Large intestine (tissue), 12 donors: ENCODE measurements around the gene INSC. TPM values are rescaled to one million over a fixed set of nuclear protein-coding genes. Genes with fewer than 3 reads are reported as not detected.
A peak's percentile ranks its signal among the peaks of the same experiment; 100 is the strongest.
"Not testable (repeated sequence)": the region's sequence is repeated elsewhere in the genome, so short reads cannot be mapped to it uniquely, and the experiment has no call there.

Experiments used
- DNase-seq, 2 donors: peaks; one replicate each; pipeline versions ENCODE4 v3.0.0 to v3.0.0-alpha.2; 2013
- H3K27ac ChIP-seq: one replicate; pipeline ENCODE4 v1.5.1; 2013; ENCODE audit warnings: low read length
- H3K27me3 ChIP-seq: 2 replicates; pipeline ENCODE4 v1.6.1; 2013; ENCODE audit warnings: low read length; ENCODE audit not compliant: control insufficient read depth, insufficient read depth
- H3K36me3 ChIP-seq: 2 replicates; pipeline ENCODE4 v1.6.1; 2013; ENCODE audit warnings: low read length; ENCODE audit not compliant: control insufficient read depth, insufficient read depth
- H3K4me1 ChIP-seq: one replicate; pipeline ENCODE4 v1.6.1; 2013; ENCODE audit warnings: low read length; ENCODE audit not compliant: control insufficient read depth, insufficient read depth
- H3K4me3 ChIP-seq: one replicate; pipeline ENCODE4 v1.5.1; 2013; ENCODE audit warnings: low read length
- H3K9me3 ChIP-seq: one replicate; pipeline ENCODE4 v1.6.1; 2013; ENCODE audit warnings: mild to moderate bottlenecking, low read depth, low read length, moderate library complexity; ENCODE audit not compliant: control insufficient read depth
- WGBS: methylation state at CpG from one replicate; pipeline ENCODE4 v1.1.5; 2013; ENCODE audit warnings: low lambda C conversion rate; ENCODE audit not compliant: insufficient coverage; 5-methylcytosine and 5-hydroxymethylcytosine counted together
- long read RNA-seq, 11 donors: transcript quantifications; one replicate each; lab custom pipeline, GENCODE V29; 2026
- polyA plus RNA-seq: library from polyadenylated mRNA; unstranded; fragments of 120-200 nt; gene quantifications from one replicate; pipeline ENCODE4 v1.2.1, GENCODE V29; 2013

INSC gene
- polyA plus RNA-seq, result 7.2 TPM
- long read RNA-seq, donor 1, partial matches to known transcripts, result 0 of 1 reads
- long read RNA-seq, donor 1, other reads (novel, unspliced or antisense), result 0 of 1 reads
- long read RNA-seq, donor 2, partial matches to known transcripts, result 6 of 6 reads
- long read RNA-seq, donor 2, other reads (novel, unspliced or antisense), result 0 of 6 reads
- long read RNA-seq, donor 3, result 0 reads
- long read RNA-seq, donor 4, result 0 reads
- long read RNA-seq, donor 5, result 0 reads
- long read RNA-seq, donor 6, result 0 reads
- long read RNA-seq, donor 7, result 0 reads
- long read RNA-seq, donor 8, partial matches to known transcripts, result 9 of 11 reads
- long read RNA-seq, donor 8, other reads (novel, unspliced or antisense), result 0 of 11 reads
- long read RNA-seq, donor 9, result 0 reads
- long read RNA-seq, donor 10, result 0 reads
- long read RNA-seq, donor 11, result 0 reads

GRCh38 chr11:15114501-15115475 is at the start of gene INSC:
TSS of gene INSC (plus strand) at chr11:15114923. CDS start at chr11:15149175, 34,252 bp downstream.
- peak in 1 of 2 donors; percentile 12 for DNase-seq
- WGBS, result no CpG with 5 or more reads among the region's 50 CpGs
- Histone ChIP-seq H3K9me3 (peaks cover 3% of the 10 kb centered on the region), H3K4me1 (no peaks in the 10 kb centered on the region), H3K27ac (no peak within 1 kb of the TSS), H3K36me3 (no peaks in the 10 kb centered on the region), H3K27me3 (peaks cover 40% of the 10 kb centered on the region), H3K4me3 (peak within 1 kb of the TSS; percentile 31)

GRCh38 chr11:15069751-15070150 is 45.0 kb upstream of the INSC start:
- no CpG with 5 or more reads among the region's 7 CpGs for WGBS
- H3K27ac ChIP-seq, result not testable (repeated sequence)

GRCh38 chr11:15071556-15072255 is 43.0 kb upstream of the INSC start:
- Histone ChIP-seq H3K4me3 (no peak overlapping the region), H3K4me1 (peaks cover 19% of the 10 kb centered on the region), H3K27ac (no peak overlapping the region), H3K27me3 (peaks cover 48% of the 10 kb centered on the region), H3K9me3 (peaks cover 9% of the 10 kb centered on the region), H3K36me3 (no peaks in the 10 kb centered on the region)
- no peak for DNase-seq
- WGBS, result 80% methylated on average over 1 of the region's 32 CpGs

More at GRCh38 chr11:15069751-15070150, 45.0 kb upstream of the INSC start:
- not testable (repeated sequence) for DNase-seq, H3K9me3 ChIP-seq, H3K4me3 ChIP-seq, H3K36me3 ChIP-seq
- Histone ChIP-seq H3K27me3 (peaks cover 38% of the 10 kb centered on the region), H3K4me1 (peaks cover 18% of the 10 kb centered on the region)

GRCh38 chr11:15072551-15073143 is 42.1 kb upstream of the INSC start:
- H3K27ac ChIP-seq, result no peak overlapping the region
- H3K4me1 ChIP-seq, result peaks cover 19% of the 10 kb centered on the region
- H3K9me3 ChIP-seq, result peaks cover 9% of the 10 kb centered on the region
- DNase-seq, result no peak
- WGBS, result no CpG with 5 or more reads among the region's 23 CpGs
- H3K36me3 ChIP-seq, result no peaks in the 10 kb centered on the region
- H3K4me3 ChIP-seq, result no peak overlapping the region
- H3K27me3 ChIP-seq, result peaks cover 55% of the 10 kb centered on the region

GRCh38 chr11:15073361-15074205 is 41.1 kb upstream of the INSC start, which contains the start of gene CALCB:
TSS of gene CALCB (plus strand) at chr11:15073593. CDS start at chr11:15074719, 1,126 bp downstream.
- peak in 1 of 2 donors; percentile 20 for DNase-seq
- Histone ChIP-seq H3K27ac (no peak within 1 kb of the TSS), H3K4me3 (peak within 1 kb of the TSS; percentile 16), H3K27me3 (peaks cover 55% of the 10 kb centered on the region), H3K36me3 (no peaks in the 10 kb centered on the region), H3K9me3 (peaks cover 9% of the 10 kb centered on the region), H3K4me1 (peaks cover 19% of the 10 kb centered on the region)
- 16% methylated on average over 4 of the region's 60 CpGs for WGBS

- Histone ChIP-seq H3K9me3 (peaks cover 9% of the 10 kb centered on the region), H3K4me3 (peak overlapping the region; percentile 16), H3K27me3 (peaks cover 55% of the 10 kb centered on the region), H3K4me1 (peaks cover 19% of the 10 kb centered on the region), H3K27ac (no peak overlapping the region), H3K36me3 (no peaks in the 10 kb centered on the region)
- DNase-seq, result peak; percentile 70 to 80
- WGBS, result no CpG with 5 or more reads among the region's 33 CpGs
Observed at GRCh38 chr11:15074206-15075161, 40.2 kb upstream of the INSC start.

- no peak overlapping the region for H3K27ac ChIP-seq
- H3K4me1 ChIP-seq, result peaks cover 19% of the 10 kb centered on the region
- no peaks in the 10 kb centered on the region for H3K36me3 ChIP-seq
- peaks cover 9% of the 10 kb centered on the region for H3K9me3 ChIP-seq
- H3K27me3 ChIP-seq, result peaks cover 55% of the 10 kb centered on the region
- DNase-seq, result no peak
- 100% methylated on average over 1 of the region's 4 CpGs for WGBS
- H3K4me3 ChIP-seq, result no peak overlapping the region
Observed at GRCh38 chr11:15075162-15075526, 39.6 kb upstream of the INSC start.

- Histone ChIP-seq H3K36me3 (no peaks in the 10 kb centered on the region), H3K27me3 (no peaks in the 10 kb centered on the region), H3K4me3 (no peak overlapping the region), H3K9me3 (no peaks in the 10 kb centered on the region), H3K4me1 (no peaks in the 10 kb centered on the region), H3K27ac (no peak overlapping the region)
- no peak for DNase-seq
Observed at GRCh38 chr11:15091175-15091574, 23.5 kb upstream of the INSC start.
